Uterus (tissue), 2 donors: Measurements from ENCODE around the gene KLF13.

Experiments
- POLR2A ChIP-seq, 2 donors: fragments of 450-650 bp; IDR thresholded peaks; one replicate each; pipeline ENCODE4 v1.6.1; 2016; ENCODE audit warnings: antibody characterized with exemption in 2 of 2, mild to moderate bottlenecking in 1 of 2, moderate library complexity in 1 of 2
- TF ChIP-seq, protein P1 (sequence below), 4 experiments: fragments of 200-600 bp in 2 of 4; fragments of 450-650 bp in 2 of 4; sonication (generic) in 2 of 4; IDR thresholded peaks; one replicate each; pipeline ENCODE4 v1.5.1; 2016 to 2019; ENCODE audit warnings: antibody characterized with exemption in 4 of 4, mild to moderate bottlenecking in 2 of 4, moderate library complexity in 1 of 4

DNA sequence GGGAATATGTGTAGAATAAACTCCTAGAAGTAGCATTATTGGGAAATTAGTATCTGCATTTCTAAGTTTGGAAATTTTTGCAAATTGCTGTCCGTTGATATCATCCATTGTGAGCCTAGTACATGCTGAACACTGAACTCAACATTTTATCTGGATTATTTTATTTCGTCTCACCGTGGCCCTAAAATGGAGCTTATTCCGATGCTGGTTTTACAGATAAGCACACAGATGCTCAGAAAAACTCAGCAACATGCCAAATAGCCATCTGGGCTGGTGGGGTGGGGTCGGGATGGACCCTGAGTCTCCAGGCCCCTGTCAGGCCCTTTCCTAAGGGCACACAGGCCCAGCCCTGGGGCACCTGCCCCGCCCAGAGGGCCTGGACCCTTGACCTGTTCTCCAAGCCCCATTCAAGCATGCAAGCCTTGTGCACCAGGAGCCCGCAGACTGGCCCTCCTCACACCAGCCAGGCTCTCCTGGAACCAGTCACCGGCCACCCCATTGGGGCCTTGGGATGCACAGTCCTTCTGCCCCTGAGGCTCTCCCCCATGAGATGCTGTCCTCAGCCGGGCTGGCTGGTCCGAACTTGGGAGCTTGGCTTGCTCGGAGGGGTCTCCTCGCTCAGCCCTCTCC is 20.7 kb upstream of the KLF13 start:
- TF ChIP-seq, protein P1, sequence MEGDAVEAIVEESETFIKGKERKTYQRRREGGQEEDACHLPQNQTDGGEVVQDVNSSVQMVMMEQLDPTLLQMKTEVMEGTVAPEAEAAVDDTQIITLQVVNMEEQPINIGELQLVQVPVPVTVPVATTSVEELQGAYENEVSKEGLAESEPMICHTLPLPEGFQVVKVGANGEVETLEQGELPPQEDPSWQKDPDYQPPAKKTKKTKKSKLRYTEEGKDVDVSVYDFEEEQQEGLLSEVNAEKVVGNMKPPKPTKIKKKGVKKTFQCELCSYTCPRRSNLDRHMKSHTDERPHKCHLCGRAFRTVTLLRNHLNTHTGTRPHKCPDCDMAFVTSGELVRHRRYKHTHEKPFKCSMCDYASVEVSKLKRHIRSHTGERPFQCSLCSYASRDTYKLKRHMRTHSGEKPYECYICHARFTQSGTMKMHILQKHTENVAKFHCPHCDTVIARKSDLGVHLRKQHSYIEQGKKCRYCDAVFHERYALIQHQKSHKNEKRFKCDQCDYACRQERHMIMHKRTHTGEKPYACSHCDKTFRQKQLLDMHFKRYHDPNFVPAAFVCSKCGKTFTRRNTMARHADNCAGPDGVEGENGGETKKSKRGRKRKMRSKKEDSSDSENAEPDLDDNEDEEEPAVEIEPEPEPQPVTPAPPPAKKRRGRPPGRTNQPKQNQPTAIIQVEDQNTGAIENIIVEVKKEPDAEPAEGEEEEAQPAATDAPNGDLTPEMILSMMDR (IDR thresholded peaks at IDR 0.05): no peak
- no peak for TF ChIP-seq POLR2A (IDR thresholded peaks at IDR 0.05)
